ENCODE results near the gene SH3PXD2A.

DNA sequence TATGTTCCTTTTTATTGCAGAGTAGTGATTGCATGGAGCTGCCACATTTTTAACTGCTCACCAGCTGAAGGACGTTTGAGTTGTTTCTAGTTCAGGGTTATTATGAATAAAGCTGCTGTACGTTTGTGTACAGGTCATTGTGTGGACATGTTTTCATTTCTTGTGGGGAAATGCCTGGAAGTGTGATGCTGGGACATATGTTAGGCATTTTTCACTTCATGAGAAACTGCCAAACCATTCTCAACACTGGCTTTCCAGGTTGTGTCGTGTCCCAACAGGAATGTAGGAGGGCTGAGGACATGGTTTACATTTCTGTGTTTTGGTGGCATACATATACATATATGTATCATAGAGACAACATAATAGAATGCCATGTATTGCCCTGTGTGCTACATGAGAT, 288.8 kb downstream of the SH3PXD2A start:
- TF ChIP-seq ZNF114 (CRISPR knock-in tag; IDR thresholded peaks at IDR 0.05) (no peak), CTCF (conservative IDR thresholded peaks at IDR 0.05; ENCODE audit: low read depth in 2 of 2) (no peak), EZH2 (IDR thresholded peaks at IDR 0.05; ENCODE audit: low read depth, unreplicated experiment) (no peak), JUNB (IDR thresholded peaks at IDR 0.05; ENCODE audit: unreplicated experiment) (no peak)
